ENCODE results near the gene CDCA8.

CDCA8 gene

DNA sequence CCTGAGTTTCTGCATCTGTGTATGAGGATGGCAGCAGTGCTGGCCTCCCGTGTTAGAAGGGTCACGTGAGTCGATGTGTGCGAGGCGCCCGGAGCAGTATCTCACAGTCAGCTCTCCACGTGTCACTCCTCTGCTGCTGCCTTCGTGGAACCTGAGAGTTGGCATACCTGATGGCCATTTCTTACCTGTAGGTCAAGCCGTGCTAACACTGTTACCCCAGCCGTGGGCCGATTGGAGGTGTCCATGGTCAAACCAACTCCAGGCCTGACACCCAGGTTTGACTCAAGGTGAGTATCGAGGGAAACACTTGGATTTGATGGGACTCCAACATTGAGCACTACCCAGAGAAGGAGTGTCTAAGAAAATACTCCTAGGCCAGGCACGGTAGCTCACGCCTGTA, 10.7 kb downstream of the CDCA8 start:
- Histone ChIP-seq H3K27me3 (replicated peaks; ENCODE audit: control insufficient read depth, insufficient read depth, low read length) (no peaks in the 10 kb centered on the region), H3K36me3 (ENCODE audit: control insufficient read depth, insufficient read depth, low read length) (peaks cover 31% of the 10 kb centered on the region), H3K4me3 (replicated peaks; ENCODE audit: low read depth, low read length) (no peak overlapping the region)
- DNase-seq (ENCODE audit: extremely low read depth, insufficient read length): no peak
- TF ChIP-seq, protein P1, sequence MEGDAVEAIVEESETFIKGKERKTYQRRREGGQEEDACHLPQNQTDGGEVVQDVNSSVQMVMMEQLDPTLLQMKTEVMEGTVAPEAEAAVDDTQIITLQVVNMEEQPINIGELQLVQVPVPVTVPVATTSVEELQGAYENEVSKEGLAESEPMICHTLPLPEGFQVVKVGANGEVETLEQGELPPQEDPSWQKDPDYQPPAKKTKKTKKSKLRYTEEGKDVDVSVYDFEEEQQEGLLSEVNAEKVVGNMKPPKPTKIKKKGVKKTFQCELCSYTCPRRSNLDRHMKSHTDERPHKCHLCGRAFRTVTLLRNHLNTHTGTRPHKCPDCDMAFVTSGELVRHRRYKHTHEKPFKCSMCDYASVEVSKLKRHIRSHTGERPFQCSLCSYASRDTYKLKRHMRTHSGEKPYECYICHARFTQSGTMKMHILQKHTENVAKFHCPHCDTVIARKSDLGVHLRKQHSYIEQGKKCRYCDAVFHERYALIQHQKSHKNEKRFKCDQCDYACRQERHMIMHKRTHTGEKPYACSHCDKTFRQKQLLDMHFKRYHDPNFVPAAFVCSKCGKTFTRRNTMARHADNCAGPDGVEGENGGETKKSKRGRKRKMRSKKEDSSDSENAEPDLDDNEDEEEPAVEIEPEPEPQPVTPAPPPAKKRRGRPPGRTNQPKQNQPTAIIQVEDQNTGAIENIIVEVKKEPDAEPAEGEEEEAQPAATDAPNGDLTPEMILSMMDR (IDR thresholded peaks at IDR 0.05; ENCODE audit: insufficient read depth, low read length, poor library complexity, severe bottlenecking): no peak

DNA sequence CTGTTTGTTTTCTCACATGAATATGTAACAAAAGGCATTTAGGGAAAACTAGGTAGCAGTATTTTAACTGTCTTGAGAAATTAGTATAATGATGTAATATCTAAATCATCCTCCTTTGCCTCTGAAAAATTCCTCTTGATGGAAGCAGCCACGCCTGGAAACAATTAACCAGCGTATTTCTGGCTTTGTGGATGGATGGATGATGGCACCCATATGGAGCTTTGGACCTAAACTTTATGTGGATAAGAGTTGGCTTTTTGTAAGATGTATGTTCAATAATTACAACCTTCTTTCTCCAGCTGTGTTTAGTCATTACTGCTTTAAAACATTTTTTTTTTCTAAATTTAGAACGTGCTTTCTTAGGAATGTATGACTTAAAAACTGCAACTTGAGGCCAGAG, 12.7 kb downstream of the CDCA8 start:
- Histone ChIP-seq H3K27me3 (replicated peaks; ENCODE audit: control insufficient read depth, insufficient read depth, low read length) (no peaks in the 10 kb centered on the region), H3K36me3 (ENCODE audit: control insufficient read depth, insufficient read depth, low read length) (peaks cover 38% of the 10 kb centered on the region), H3K4me3 (replicated peaks; ENCODE audit: low read depth, low read length) (no peak overlapping the region)
- TF ChIP-seq, protein P1 (IDR thresholded peaks at IDR 0.05; ENCODE audit: insufficient read depth, low read length, poor library complexity, severe bottlenecking): no peak
- no peak for DNase-seq (ENCODE audit: extremely low read depth, insufficient read length)

- TF ChIP-seq, protein P1 (IDR thresholded peaks at IDR 0.05; ENCODE audit: insufficient read depth, low read length, poor library complexity, severe bottlenecking): no peak
- DNase-seq (ENCODE audit: extremely low read depth, insufficient read length): no peak
- Histone ChIP-seq H3K36me3 (ENCODE audit: control insufficient read depth, insufficient read depth, low read length) (peaks cover 37% of the 10 kb centered on the region), H3K27me3 (replicated peaks; ENCODE audit: control insufficient read depth, insufficient read depth, low read length) (no peaks in the 10 kb centered on the region), H3K4me3 (replicated peaks; ENCODE audit: low read depth, low read length) (no peak overlapping the region)
Observed at GRCh38 chr1:37705399-37705798, 13.1 kb downstream of the CDCA8 start.

DNA sequence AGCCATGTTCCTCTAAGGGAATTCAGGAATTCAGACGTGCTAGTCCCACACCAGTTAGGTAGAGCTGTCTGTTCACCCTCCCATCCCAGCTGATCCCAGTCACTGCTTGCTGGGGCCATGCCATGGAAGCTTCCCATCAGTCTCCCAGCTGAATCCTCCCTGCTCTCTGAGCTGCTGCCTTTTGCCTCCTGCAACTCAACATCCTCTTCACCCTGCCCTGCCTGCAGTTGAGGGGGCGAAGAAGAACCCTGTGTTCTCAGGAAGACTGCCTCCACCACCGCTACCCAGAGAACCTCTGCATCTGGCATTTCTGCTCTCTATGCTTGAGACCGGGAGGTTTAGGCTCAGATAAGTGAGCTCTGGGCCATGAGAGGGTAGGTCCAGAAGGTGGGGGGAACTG, 16.2 kb downstream of the CDCA8 start:
- H3K4me3 ChIP-seq (replicated peaks; ENCODE audit: low read depth, low read length): no peak overlapping the region
- H3K27me3 ChIP-seq (replicated peaks; ENCODE audit: control insufficient read depth, insufficient read depth, low read length): no peaks in the 10 kb centered on the region
- TF ChIP-seq, protein P1 (IDR thresholded peaks at IDR 0.05; ENCODE audit: insufficient read depth, low read length, poor library complexity, severe bottlenecking): no peak
- peaks cover 26% of the 10 kb centered on the region for H3K36me3 ChIP-seq (ENCODE audit: control insufficient read depth, insufficient read depth, low read length)
- no peak for DNase-seq (ENCODE audit: extremely low read depth, insufficient read length)

DNA sequence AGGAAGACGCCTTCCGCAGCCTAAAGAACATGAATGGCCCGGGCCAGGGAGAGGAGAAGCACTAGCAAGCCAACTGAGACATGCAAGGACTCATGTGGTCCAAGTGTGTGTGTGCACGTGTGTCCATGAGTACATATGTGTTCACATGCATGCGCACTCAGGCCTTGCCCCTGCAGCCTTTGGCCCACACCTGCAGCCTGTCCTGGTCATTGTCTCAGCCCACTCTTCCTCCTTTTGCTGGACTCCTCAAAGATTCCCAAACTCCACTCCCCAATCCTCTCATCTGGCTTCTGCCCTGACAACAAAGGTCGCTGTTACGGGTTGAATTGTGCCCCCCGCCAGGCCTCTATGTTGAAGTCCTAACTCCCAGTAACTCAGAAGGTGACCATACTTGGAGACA, 21.9 kb downstream of the CDCA8 start:
- TF ChIP-seq, protein P1 (IDR thresholded peaks at IDR 0.05; ENCODE audit: insufficient read depth, low read length, poor library complexity, severe bottlenecking): no peak
- DNase-seq (ENCODE audit: extremely low read depth, insufficient read length): no peak
- Histone ChIP-seq H3K27me3 (replicated peaks; ENCODE audit: control insufficient read depth, insufficient read depth, low read length) (no peaks in the 10 kb centered on the region), H3K36me3 (ENCODE audit: control insufficient read depth, insufficient read depth, low read length) (peaks cover 3% of the 10 kb centered on the region), H3K4me3 (replicated peaks; ENCODE audit: low read depth, low read length) (no peak overlapping the region)

DNA sequence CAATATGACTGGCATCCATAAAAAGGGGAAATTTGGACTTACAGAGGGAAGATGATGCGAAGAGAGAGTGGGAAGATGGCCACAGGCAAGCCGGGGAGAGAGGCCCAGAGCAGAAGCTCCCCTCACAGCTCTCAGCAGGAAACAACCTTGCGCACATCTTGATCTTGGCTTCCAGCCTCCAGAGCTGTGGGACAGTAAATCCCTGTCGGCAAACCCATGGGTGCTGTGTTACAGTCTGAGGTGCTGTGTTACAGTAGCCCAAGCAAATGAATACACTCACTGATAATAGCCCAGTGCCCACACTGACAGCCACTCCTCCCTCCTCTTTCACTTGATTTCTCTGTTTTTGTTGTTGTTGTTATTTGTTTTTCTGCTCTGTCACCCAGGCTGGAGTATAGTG, 22.4 kb downstream of the CDCA8 start:
- Histone ChIP-seq H3K36me3 (ENCODE audit: control insufficient read depth, insufficient read depth, low read length) (peaks cover 3% of the 10 kb centered on the region), H3K4me3 (replicated peaks; ENCODE audit: low read depth, low read length) (no peak overlapping the region), H3K27me3 (replicated peaks; ENCODE audit: control insufficient read depth, insufficient read depth, low read length) (no peaks in the 10 kb centered on the region; the same call in 1 of the 2 replicates)
- TF ChIP-seq, protein P1 (IDR thresholded peaks at IDR 0.05; ENCODE audit: insufficient read depth, low read length, poor library complexity, severe bottlenecking): no peak
- no peak for DNase-seq (ENCODE audit: extremely low read depth, insufficient read length)
